ENCODE measurements around the gene PAPPA2.

GRCh38 chr1:176778056-176778455 lies 315.1 kb downstream of the PAPPA2 start:
- no peak for TF ChIP-seq CTCF (IDR thresholded peaks at IDR 0.05)
- TF ChIP-seq POLR2A (IDR thresholded peaks at IDR 0.05), result no peak
- no peak for TF ChIP-seq POLR2AphosphoS5 (IDR thresholded peaks at IDR 0.05)
